ENCODE data around the gene ZMYND15. TPM values are rescaled to one million over a fixed set of nuclear protein-coding genes. Genes with fewer than 3 reads are reported as not detected.

Gene ZMYND15
- total and polyA plus RNA-seq, 2 of the 4 experiments (the other 2 are of a cell fraction): 0.07 TPM; not detected in 1

DNA sequence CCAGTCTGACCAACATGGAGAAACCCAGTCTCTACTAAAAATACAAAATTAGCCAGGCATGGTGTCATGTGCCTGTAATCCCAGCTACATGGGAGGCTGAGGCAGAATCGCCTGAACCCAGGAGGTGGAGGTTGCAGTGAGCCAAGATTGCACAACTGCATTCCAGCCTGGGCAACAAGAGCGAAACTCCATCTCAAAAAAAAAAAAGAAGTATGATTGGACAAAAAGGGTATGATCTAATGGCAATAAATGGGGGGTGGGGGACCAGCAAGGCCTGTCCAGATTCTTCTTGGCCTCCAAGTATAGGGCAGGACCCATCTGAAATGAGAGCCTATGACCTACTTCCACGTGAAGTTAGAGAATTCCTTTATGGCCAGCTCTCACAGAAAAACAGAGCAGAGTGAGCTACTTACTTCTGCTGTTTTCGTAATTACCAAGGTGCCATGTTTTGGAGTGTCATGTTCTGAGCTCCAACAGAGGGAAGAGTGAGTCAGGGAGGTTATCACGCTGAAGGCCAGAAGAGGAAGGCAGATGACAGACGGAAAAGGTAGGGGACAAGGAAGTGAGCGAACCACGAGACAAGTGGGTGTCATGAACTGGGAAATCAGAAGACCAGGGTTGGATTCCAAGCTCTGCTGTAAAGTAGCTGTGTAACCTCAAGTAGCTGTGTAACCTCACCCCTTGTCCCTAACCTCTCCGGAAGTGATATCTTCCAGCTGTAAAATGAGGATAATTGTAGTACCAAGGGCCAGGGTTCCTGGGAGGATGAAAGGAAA is 3.6 kb upstream of the ZMYND15 start:
- in situ Hi-C loops (cut with MboI; ENCODE audit: low sequenced_read_pairs): no loop called here
- Histone ChIP-seq H3K36me3 (ENCODE audit: control insufficient read depth, insufficient read depth, low read length) (no peaks in the 10 kb centered on the region; the same call in 1 of the 2 replicates), H3K9ac (ENCODE audit: low read depth, low read length) (no peak overlapping the region), H2AFZ (replicated peaks; ENCODE audit: low read length, poor library complexity) (no peak overlapping the region), H4K5ac (ENCODE audit: low read depth, low read length) (no peak overlapping the region), H3K79me1 (ENCODE audit: low read depth in 1 of 2, low read length in 2 of 2) (peaks cover 0 to 8% of the 10 kb centered on the region in 2 experiments; a peak in 1 of 4 replicates), H3K27ac (ENCODE audit: insufficient read depth, low read length) (no peak overlapping the region), H3K9me3 (ENCODE audit: control insufficient read depth, insufficient read depth, low read length) (no peaks in the 10 kb centered on the region), H4K8ac (ENCODE audit: low read depth in 2 of 2, low read length in 2 of 2) (no peak overlapping the region), H4K91ac (ENCODE audit: insufficient read depth, low read depth, low read length) (no peak overlapping the region), H2BK15ac (ENCODE audit: low read depth, low read length) (no peak overlapping the region), H2BK5ac (ENCODE audit: low read depth, low read length, poor library complexity, severe bottlenecking) (no peak overlapping the region), H3K56ac (ENCODE audit: extremely low read depth, insufficient read depth, low read length) (no peak overlapping the region), H3K4ac (ENCODE audit: low read depth, low read length) (no peak overlapping the region), H3K14ac (replicated peaks; ENCODE audit: low read depth, low read length) (no peak overlapping the region), H3K18ac (ENCODE audit: low read depth, low read length) (no peak overlapping the region), H3K4me3 (ENCODE audit: insufficient read depth, low read depth, low read length) (no peak overlapping the region), H2BK120ac (ENCODE audit: low read depth, low read length) (no peak overlapping the region), H4K20me1 (ENCODE audit: insufficient read depth, low read length) (no peaks in the 10 kb centered on the region), H2BK20ac (ENCODE audit: low read depth, low read length) (no peak overlapping the region), H3K27me3 (ENCODE audit: control insufficient read depth, insufficient read depth, low read length) (peaks cover 29% of the 10 kb centered on the region), H2AK9ac (replicated peaks; ENCODE audit: low read depth, low read length, poor library complexity) (no peak overlapping the region), H2AK5ac (ENCODE audit: low read depth, low read length) (no peak overlapping the region), H3K9me1 (ENCODE audit: insufficient read depth, low read length) (no peaks in the 10 kb centered on the region), H3K4me2 (ENCODE audit: low read depth, low read length) (no peak overlapping the region), H3K23ac (ENCODE audit: low read depth, low read length) (no peak overlapping the region), H3K4me1 (ENCODE audit: control insufficient read depth, insufficient read depth, low read length) (peaks cover 6% of the 10 kb centered on the region; the same call in 1 of the 2 replicates)
- CTCF ChIA-PET: interaction anchor here (0.7 to 1.0 kb wide), 2 partner anchors 11 to 169 kb away, joined by 3 read pairs; no protein-coding TSS in a partner anchor
- intact Hi-C loops (cut with micrococcal nuclease): no loop called here
- 42% methylated on average over 2 of the region's 9 CpGs; no CpG with 5 or more reads in 1 of the 2 experiments for WGBS, 2 experiments (ENCODE audit: extremely low coverage in 2 of 2, insufficient read length in 1 of 2)
- TF ChIP-seq POLR2A (IDR thresholded peaks at IDR 0.05; ENCODE audit: low read depth, low read length): no peak
- peak; percentile 56 for TF ChIP-seq CEBPB (IDR thresholded peaks at IDR 0.05; ENCODE audit: low read depth, low read length)
- POLR2A ChIA-PET (ENCODE audit: unreplicated experiment): no interaction called here
- dilution Hi-C loops (cut with HindIII; ENCODE audit: low sequenced_read_pairs, unreplicated experiment): no loop called here
- no peak for ATAC-seq (ENCODE audit: low read depth)
- BruUV-seq (replicated peaks): no TSS peak
- no peak for DNase-seq
